Panc1 (cell line): ENCODE measurements around the gene NCLN. TPM values are rescaled to one million over a fixed set of nuclear protein-coding genes. Genes with fewer than 3 reads are reported as not detected.
"Not testable (repeated sequence)": the region's sequence is repeated elsewhere in the genome, so short reads cannot be mapped to it uniquely, and the experiment has no call there.

Experiments used
- ATAC-seq: fragments of 200-7000 bp; cut with Tn5 transposase; 2 replicates; pipeline ENCODE4 v1.9.1; 2020; ENCODE audit warnings: mild to moderate bottlenecking, moderate library complexity
- BruUV-seq: library from RNA; stranded (reverse); fragments of 400-500 nt; replicated peaks from 2 replicates; lab custom pipeline; 2021; lab: Mats Ljungman, UMichigan
- CTCF ChIA-PET: fragments of 300-600 bp; sonication (Branson Sonifier 250); formaldehyde crosslinking; loops from one replicate; lab custom pipeline; 2022; ENCODE audit warnings: antibody characterized with exemption; lab: Charles Lee
- POLR2A ChIA-PET: fragments of 300-600 bp; sonication (Branson Sonifier 250); formaldehyde crosslinking; loops from one replicate; lab custom pipeline; 2022; ENCODE audit warnings: antibody characterized with exemption; lab: Charles Lee
- DNase-seq: peaks from one replicate; pipeline ENCODE4 v3.0.0-alpha.2; 2010; ENCODE audit warnings: low read depth, low spot score
- H3K27ac ChIP-seq: 2 replicates; pipeline ENCODE4 v1.5.1; 2011; ENCODE audit warnings: mild to moderate bottlenecking, low read length, inconsistent platforms
- H3K27me3 ChIP-seq: fragments of 200-500 bp; sonication (Bioruptor generic); 2 replicates; pipeline ENCODE4 v1.6.0; 2014; ENCODE audit warnings: low read length, inconsistent platforms; ENCODE audit not compliant: control insufficient read depth, insufficient read depth
- H3K36me3 ChIP-seq: fragments of 200-500 bp; sonication (Bioruptor generic); 2 replicates; pipeline ENCODE4 v1.5.1; 2014; ENCODE audit warnings: inconsistent platforms, mild to moderate bottlenecking, low read length, moderate library complexity; ENCODE audit not compliant: control insufficient read depth, insufficient read depth
- H3K4me1 ChIP-seq: 2 replicates; pipeline ENCODE4 v1.5.1; 2011; ENCODE audit warnings: inconsistent platforms, mild to moderate bottlenecking, low read length, moderate library complexity; ENCODE audit not compliant: control insufficient read depth, insufficient read depth
- H3K4me3 ChIP-seq, 2 experiments: 2 replicates each; pipeline ENCODE4 v1.5.1; 2011 to 2012; ENCODE audit warnings: low read depth in 2 of 2, low read length in 2 of 2, mild to moderate bottlenecking in 2 of 2, inconsistent platforms in 1 of 2, moderate library complexity in 1 of 2
- H3K9me3 ChIP-seq: fragments of 200-500 bp; sonication (Bioruptor generic); 2 replicates; pipeline ENCODE4 v1.5.1; 2014; ENCODE audit warnings: low read depth, mild to moderate bottlenecking, inconsistent platforms, low read length, moderate library complexity; ENCODE audit not compliant: control insufficient read depth, insufficient read depth
- CTCF ChIP-seq: fragments of 450-650 bp; IDR thresholded peaks from 2 replicates; pipeline ENCODE4 v1.5.1; 2017; ENCODE audit warnings: mild to moderate bottlenecking
- POLR2AphosphoS5 ChIP-seq: IDR thresholded peaks from 2 replicates; pipeline ENCODE4 v1.6.1; 2012; ENCODE audit warnings: mild to moderate bottlenecking, low read depth, low read length, moderate library complexity
- REST ChIP-seq, 2 experiments: IDR thresholded peaks; 2 replicates each; pipeline ENCODE4 v1.6.1; 2011 to 2012; ENCODE audit warnings: low read depth in 2 of 2, control low read depth in 1 of 2, low read length in 1 of 2, mild to moderate bottlenecking in 1 of 2, moderate library complexity in 1 of 2; ENCODE audit not compliant: insufficient read depth in 1 of 2
- SIN3A ChIP-seq: IDR thresholded peaks from 2 replicates; pipeline ENCODE4 v1.6.1; 2012; ENCODE audit warnings: low read depth, mild to moderate bottlenecking, low read length, moderate library complexity, borderline replicate concordance; ENCODE audit not compliant: insufficient read depth
- TCF7L2 ChIP-seq: IDR thresholded peaks from 2 replicates; pipeline ENCODE4 v1.6.1; 2011; ENCODE audit warnings: mild to moderate bottlenecking, low read depth, low read length, inconsistent platforms
- in situ Hi-C: cut with HindIII; loops from 2 replicates; pipeline ENCODE4 v1.10.0; 2016; ENCODE audit warnings: low sequenced_read_pairs, low pct_unique_long_range_greater_than_20kb
- intact Hi-C: fragments of 100-400 bp; cut with micrococcal nuclease; formaldehyde crosslinking; loops from one replicate; pipeline ENCODE4 v1.10.0; 2022; ENCODE audit not compliant: unreplicated experiment
- total RNA-seq: library from RNA; stranded (reverse); gene quantifications from one replicate; pipeline ENCODE4 v1.2.1, GENCODE V29; 2021; ENCODE audit not compliant: unreplicated experiment

NCLN gene
- total RNA-seq, 1 experiment from 2014 or later, result 132 TPM

GRCh38 chr19:3167533-3168272 is 18.0 kb upstream of the NCLN start:
- ATAC-seq (no peak), DNase-seq (no peak)
- H3K9me3 ChIP-seq, result no peaks in the 10 kb centered on the region
- intact Hi-C loops, result no loop called here
- CTCF ChIA-PET, result no interaction called here
- H3K36me3 ChIP-seq, result no peaks in the 10 kb centered on the region
- POLR2A ChIA-PET, result no interaction called here
- no peaks in the 10 kb centered on the region; the same call in 1 of the 2 replicates for H3K4me1 ChIP-seq
- in situ Hi-C loops, result no loop called here
- no peak for TF ChIP-seq REST (IDR thresholded peaks at IDR 0.05; ENCODE audit: insufficient read depth in 1 of 2, low read depth in 2 of 2, low read length in 1 of 2)
- BruUV-seq, result no TSS peak
- no peak overlapping the region for H3K4me3 ChIP-seq
- no peaks in the 10 kb centered on the region for H3K27me3 ChIP-seq
- H3K27ac ChIP-seq, result no peak overlapping the region

GRCh38 chr19:3171894-3172672 is 13.6 kb upstream of the NCLN start:
- CTCF ChIA-PET, result no interaction called here
- H3K27ac ChIP-seq, result no peak overlapping the region
- no peak for DNase-seq

GRCh38 chr19:3172673-3173000 is 13.1 kb upstream of the NCLN start:
- in situ Hi-C loops, BruUV-seq, H3K27ac ChIP-seq, H3K36me3 ChIP-seq, H3K4me3 ChIP-seq, intact Hi-C loops, DNase-seq, ATAC-seq, CTCF ChIA-PET, H3K27me3 ChIP-seq, H3K9me3 ChIP-seq, POLR2A ChIA-PET: not testable (repeated sequence)
- peaks cover 12% of the 10 kb centered on the region for H3K4me1 ChIP-seq

More at GRCh38 chr19:3171894-3172672, 13.6 kb upstream of the NCLN start:
- intact Hi-C loops (no loop called here), in situ Hi-C loops (no loop called here)
- Histone ChIP-seq H3K27me3 (no peaks in the 10 kb centered on the region), H3K4me1 (peaks cover 9% of the 10 kb centered on the region), H3K4me3 (no peak overlapping the region), H3K9me3 (no peaks in the 10 kb centered on the region), H3K36me3 (no peaks in the 10 kb centered on the region)
- POLR2A ChIA-PET, result no interaction called here
- no peak for ATAC-seq
- TF ChIP-seq POLR2AphosphoS5 (no peak), REST (IDR thresholded peaks at IDR 0.05; ENCODE audit: insufficient read depth in 1 of 2, low read depth in 2 of 2, low read length in 1 of 2) (no peak), CTCF (no peak), SIN3A (no peak), TCF7L2 (no peak)
- BruUV-seq, result no TSS peak
